GM12874 (cell line): ENCODE data around the gene PLA1A.

ENCODE experiments used
- TF ChIP-seq, protein P1 (sequence below): IDR thresholded peaks from 2 replicates; pipeline ENCODE4 v1.5.1; 2011; ENCODE audit warnings: low read depth, mild to moderate bottlenecking, control low read depth, low read length, moderate library complexity; ENCODE audit not compliant: insufficient read depth

Gene PLA1A

GRCh38 chr3:119653876-119654275 is 56.2 kb downstream of the PLA1A start:
- TF ChIP-seq, protein P1, sequence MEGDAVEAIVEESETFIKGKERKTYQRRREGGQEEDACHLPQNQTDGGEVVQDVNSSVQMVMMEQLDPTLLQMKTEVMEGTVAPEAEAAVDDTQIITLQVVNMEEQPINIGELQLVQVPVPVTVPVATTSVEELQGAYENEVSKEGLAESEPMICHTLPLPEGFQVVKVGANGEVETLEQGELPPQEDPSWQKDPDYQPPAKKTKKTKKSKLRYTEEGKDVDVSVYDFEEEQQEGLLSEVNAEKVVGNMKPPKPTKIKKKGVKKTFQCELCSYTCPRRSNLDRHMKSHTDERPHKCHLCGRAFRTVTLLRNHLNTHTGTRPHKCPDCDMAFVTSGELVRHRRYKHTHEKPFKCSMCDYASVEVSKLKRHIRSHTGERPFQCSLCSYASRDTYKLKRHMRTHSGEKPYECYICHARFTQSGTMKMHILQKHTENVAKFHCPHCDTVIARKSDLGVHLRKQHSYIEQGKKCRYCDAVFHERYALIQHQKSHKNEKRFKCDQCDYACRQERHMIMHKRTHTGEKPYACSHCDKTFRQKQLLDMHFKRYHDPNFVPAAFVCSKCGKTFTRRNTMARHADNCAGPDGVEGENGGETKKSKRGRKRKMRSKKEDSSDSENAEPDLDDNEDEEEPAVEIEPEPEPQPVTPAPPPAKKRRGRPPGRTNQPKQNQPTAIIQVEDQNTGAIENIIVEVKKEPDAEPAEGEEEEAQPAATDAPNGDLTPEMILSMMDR, result no peak

DNA sequence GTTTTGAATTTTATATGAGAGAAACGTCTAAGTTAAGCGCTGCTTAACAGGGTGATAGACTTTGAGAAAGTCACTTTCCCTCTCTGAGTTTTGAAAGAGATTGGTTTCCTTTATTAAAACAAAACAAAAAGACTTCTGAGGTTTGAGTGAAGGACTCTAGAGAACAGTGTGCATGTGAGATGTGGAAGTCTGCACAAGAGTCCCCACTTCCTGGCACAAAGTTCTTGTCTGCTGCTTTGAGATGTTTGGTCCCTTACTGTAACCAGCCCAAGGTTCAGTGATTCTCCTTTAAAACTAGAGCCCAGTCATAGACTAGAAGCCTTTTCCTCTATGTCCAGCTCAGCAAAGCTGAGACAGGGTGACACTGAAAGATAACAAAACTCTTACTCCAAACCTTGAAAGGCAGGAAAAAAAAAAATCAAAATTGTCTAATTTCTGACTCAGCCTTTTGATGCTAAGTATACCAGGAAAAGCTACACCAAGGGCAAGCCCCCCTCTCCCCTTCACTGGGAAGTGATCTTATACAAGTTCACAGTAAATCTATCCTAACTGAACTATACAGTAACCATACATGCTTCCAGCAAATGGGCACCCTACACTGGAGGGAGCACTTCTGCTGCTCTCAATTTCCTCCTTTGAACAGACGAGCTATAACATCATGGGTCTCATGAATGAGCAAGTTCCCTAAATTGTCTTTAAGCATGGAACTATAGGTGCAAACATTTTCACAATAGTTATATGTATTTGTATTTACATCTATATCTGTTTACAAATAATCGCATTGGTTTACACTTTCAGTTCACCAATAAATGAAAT is 60.4 kb downstream of the PLA1A start:
- TF ChIP-seq, protein P1, result no peak

GRCh38 chr3:119658994-119659393 is 61.3 kb downstream of the PLA1A start:
- TF ChIP-seq, protein P1, result no peak

- TF ChIP-seq, protein P1, result no peak
Observed at GRCh38 chr3:119659606-119660291, 62.1 kb downstream of the PLA1A start.

GRCh38 chr3:119660474-119661440 is 63.1 kb downstream of the PLA1A start, which contains the start of gene POPDC2:
TSS of gene POPDC2 (minus strand) at chr3:119660589. CDS start at chr3:119660423, 166 bp downstream.
- TF ChIP-seq, protein P1, result no peak

DNA sequence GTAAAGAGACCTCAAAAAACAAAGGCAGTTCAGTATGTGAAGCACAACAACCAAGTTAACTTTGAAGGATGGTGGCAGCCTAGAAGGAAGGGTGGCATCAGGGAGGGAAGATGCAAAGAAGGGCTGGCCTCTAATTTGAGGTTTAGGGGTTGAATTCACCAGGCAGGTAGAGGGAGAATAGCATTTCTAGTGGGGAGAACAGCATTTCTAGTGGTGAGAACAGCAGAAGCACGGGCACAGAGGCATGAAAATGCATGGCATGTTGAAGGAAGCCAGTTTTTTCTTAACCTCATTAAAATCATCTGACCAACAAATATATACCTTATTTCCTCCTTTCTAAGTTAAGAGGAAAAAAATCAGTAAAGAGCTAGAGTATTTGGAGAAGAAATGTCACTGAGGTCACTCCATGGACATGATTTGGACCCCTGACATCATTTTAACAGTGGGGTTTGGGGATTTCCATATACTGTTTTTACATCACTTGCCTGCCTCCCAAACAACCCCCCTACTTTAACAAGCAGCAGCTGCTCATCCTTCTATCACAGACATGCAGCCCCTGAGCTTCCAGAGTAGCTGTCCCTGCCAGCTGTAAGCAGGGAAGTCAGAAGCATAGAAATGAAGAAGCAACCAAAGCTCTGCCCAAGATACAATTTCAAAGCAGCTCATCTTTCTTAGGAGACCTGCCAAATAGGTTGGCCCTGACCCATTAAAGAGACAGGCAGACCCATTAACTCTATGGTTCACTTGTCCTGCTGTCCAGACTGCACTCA is 65.1 kb downstream of the PLA1A start:
- TF ChIP-seq, protein P1, result no peak
